Activated T-cell treated with anti-CD3 and anti-CD28 coated beads for 24 hours (primary cell): ENCODE results near the gene ZNF281.
"Not testable (repeated sequence)": the region's sequence is repeated elsewhere in the genome, so short reads cannot be mapped to it uniquely, and the experiment has no call there.

Source experiments
- DNase-seq: peaks from one replicate; pipeline ENCODE4 v3.0.0-alpha.2; 2020; ENCODE audit warnings: low read depth

ZNF281 gene

DNA sequence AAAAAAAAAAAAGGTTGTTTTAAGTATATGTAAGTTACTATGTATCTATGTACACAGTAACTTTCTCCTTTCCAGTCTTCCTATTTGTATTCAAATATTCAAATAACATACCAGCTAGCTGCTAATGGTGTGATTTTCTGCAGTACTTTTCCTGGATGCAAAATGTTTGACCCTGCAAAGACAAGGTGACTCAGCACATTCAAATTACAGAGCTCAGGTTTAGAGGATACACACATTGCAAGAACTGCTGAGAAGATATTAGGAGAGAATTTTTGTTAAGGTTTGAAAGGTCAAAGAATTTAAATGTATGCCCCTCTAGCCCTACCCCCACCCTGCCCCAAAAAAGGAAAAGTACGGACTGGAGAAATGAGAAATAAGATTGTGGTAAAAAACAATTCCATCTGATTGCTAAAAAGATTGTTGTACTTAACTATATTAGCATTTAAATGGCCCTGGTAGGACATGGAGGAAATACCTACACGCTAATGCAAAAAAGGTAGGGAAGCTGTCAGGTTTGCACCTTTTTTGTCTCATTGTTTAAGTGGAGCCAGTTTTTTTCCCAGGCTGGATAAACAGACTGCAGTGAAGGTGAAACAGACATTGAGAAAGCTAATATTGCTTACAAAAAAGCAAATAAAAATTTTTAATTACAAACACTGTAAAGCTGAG lies 45.6 kb downstream of the ZNF281 start:
- no peak for DNase-seq

DNA sequence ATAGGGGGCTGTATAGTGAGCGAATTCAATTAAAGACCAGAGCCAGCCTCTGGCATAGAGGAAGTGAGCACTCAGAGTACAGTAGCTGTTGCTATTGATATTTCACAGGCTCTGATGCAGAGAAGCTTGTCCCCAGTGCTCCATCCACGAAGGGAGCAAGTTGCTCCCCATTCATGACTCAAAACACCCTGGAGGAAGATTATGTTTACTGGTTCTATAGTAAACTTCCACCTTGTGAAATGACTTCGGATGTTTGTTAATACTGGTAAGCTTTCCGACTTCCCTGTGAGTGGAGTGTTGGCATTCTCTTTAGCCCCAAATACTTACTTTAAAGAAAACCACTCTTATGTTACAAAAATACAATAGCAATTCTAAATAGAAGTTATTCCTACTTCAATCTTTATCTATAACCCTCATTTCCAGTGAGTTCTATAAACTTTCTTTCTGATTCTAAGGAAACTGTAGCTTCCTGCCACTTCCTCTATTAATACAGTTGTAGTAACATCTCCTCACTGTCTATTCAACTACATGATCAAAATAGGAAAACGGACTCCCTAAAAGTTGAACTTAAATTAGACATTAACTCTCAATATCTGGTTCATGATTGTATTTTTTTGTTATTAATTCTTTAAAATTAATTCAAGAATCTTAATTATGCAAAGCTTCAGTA lies 46.4 kb downstream of the ZNF281 start:
- no peak for DNase-seq

DNA sequence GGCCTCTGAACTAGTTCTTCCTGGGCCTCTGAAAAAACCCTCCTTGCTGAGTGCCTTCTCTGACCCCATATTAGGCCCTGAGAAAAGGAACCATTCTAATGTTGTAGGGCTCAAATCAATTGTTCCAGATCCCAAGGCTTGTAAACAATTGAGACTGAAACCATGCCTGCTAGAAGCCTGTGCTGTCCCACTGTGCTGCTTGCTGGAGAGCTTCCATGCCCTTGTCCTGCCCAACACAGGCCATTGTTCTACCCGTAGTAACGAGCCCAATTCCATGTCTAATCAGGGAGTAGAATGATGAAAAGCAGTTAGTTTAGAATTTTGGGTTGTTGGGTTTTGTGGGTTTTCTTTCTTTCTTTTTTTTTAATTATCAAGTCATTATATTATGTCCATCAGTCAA lies 47.4 kb downstream of the ZNF281 start:
- DNase-seq: no peak

DNA sequence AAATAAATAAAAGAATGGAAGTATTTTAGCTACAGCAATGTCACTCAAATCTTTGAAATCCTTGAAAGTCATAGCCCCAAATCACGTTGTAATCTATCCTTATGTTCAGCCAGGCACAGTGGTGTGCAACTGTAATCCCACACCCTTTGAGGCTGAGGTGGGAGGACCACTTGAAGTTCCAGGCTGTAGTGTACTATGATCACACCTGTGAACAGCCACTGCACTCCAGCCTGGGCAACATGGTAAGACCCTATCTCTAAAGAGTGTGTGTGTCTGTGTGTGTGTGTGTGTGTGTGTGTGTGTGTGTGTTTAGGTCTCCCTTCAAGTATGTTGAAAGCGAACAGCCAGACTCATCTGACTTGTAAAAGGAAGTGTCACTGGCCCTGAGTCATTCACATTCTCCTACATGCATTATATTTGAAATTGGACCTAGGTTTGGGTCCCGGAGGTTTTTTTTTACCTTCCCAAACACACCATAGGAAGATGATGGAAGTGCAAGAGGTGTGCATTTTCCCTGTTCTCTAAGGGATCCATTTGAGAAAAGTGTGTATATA lies 50.1 kb downstream of the ZNF281 start:
- no peak for DNase-seq

DNA sequence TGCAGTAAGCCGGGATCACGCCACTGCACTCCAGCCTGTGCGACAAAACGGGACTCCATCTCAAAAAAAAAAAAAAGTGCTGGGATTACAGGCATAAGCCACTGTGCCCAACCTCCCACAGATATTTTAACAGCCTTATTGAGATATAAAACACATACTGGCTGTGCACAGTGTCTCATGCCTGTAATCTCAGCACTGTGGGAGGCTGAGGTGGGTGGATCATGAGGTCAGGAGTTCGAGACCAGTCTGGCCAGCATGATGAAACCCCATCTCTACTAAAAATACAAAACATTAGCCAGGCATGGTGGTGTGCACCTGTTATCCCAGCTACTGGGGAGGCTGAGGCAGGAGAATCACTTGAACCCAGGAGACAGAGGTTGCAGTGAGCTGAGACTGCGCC lies 51.9 kb downstream of the ZNF281 start:
- not testable (repeated sequence) for DNase-seq

DNA sequence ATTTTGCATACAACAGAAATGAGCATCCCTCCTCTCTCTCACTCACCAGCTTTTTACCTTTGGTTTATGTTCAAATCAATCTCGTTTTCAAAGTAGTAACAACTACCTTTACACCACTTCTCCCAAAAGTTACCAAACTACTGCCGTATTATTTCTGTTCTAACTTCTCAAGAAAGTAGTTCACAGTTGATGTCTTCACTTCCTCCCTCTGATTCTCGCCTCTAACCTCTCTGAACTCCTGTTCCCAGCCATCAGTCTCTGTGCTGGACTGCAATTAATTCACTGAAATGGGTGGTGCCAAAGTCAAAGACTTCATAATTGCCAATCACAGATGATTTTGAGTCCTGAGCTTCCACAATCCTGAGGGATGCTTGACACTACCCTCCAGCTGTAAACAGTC lies 54.0 kb downstream of the ZNF281 start:
- DNase-seq: no peak
